ENCODE results near the gene TWNK. TPM values are rescaled to one million over a fixed set of nuclear protein-coding genes. Genes with fewer than 3 reads are reported as not detected.

TWNK gene
- polyA plus RNA-seq, 4 donors: 9.6 to 15.9 (median 15.4) TPM

- no peak for DNase-seq (ENCODE audit: low read depth in 4 of 4, low spot score in 3 of 4)
Observed at GRCh38 chr10:101007915-101008822, 20.8 kb downstream of the TWNK start.

- no peak for DNase-seq (ENCODE audit: low read depth in 4 of 4, low spot score in 3 of 4)
Observed at GRCh38 chr10:101008823-101009423, 21.6 kb downstream of the TWNK start.

- no peak for DNase-seq (ENCODE audit: low read depth in 4 of 4, low spot score in 3 of 4)
Observed at GRCh38 chr10:101010329-101010728, 23.0 kb downstream of the TWNK start.

- DNase-seq (ENCODE audit: low read depth in 4 of 4, low spot score in 3 of 4): no peak
Observed at GRCh38 chr10:101011517-101012423, 24.4 kb downstream of the TWNK start.

- peak in 2 of 4 donors; percentile 80 to 82 for DNase-seq (ENCODE audit: low read depth in 4 of 4, low spot score in 3 of 4)
Observed at GRCh38 chr10:101012525-101013364, 25.4 kb downstream of the TWNK start.

GRCh38 chr10:101013365-101013825 lies 26.1 kb downstream of the TWNK start:
- DNase-seq (ENCODE audit: low read depth in 4 of 4, low spot score in 3 of 4): no peak

- no peak for DNase-seq (ENCODE audit: low read depth in 4 of 4, low spot score in 3 of 4)
Observed at GRCh38 chr10:101014230-101014884, 27.0 kb downstream of the TWNK start.

- no peak for DNase-seq (ENCODE audit: low read depth in 4 of 4, low spot score in 3 of 4)
Observed at GRCh38 chr10:101014966-101015581, 27.7 kb downstream of the TWNK start.

- DNase-seq (ENCODE audit: low read depth in 4 of 4, low spot score in 3 of 4): no peak
Observed at GRCh38 chr10:101015582-101015973, 28.2 kb downstream of the TWNK start.

- no peak for DNase-seq (ENCODE audit: low read depth in 4 of 4, low spot score in 3 of 4)
Observed at GRCh38 chr10:101016814-101017213, 29.5 kb downstream of the TWNK start.

- DNase-seq (ENCODE audit: low read depth in 4 of 4, low spot score in 3 of 4): no peak
Observed at GRCh38 chr10:101018118-101018599, 30.8 kb downstream of the TWNK start.

GRCh38 chr10:101018600-101019439 lies 31.5 kb downstream of the TWNK start:
- DNase-seq (ENCODE audit: low read depth in 4 of 4, low spot score in 3 of 4): no peak

GRCh38 chr10:101019440-101019703 lies 32.0 kb downstream of the TWNK start:
- DNase-seq (ENCODE audit: low read depth in 4 of 4, low spot score in 3 of 4): no peak

GRCh38 chr10:101020427-101021075 lies 33.2 kb downstream of the TWNK start:
- DNase-seq (ENCODE audit: low read depth in 4 of 4, low spot score in 3 of 4): no peak

GRCh38 chr10:101021239-101021638 lies 33.9 kb downstream of the TWNK start:
- no peak for DNase-seq (ENCODE audit: low read depth in 4 of 4, low spot score in 3 of 4)

- DNase-seq (ENCODE audit: low read depth in 4 of 4, low spot score in 3 of 4): no peak
Observed at GRCh38 chr10:101021692-101022251, 34.4 kb downstream of the TWNK start.

- no peak for DNase-seq (ENCODE audit: low read depth in 4 of 4, low spot score in 3 of 4)
Observed at GRCh38 chr10:101022967-101023705, 35.8 kb downstream of the TWNK start.

All from left renal pelvis (tissue), 4 donors.